Neural progenitor cell (in vitro differentiated cells): Measurements from ENCODE around the gene NOLC1.

Experiments
- EZH2phosphoT487 ChIP-seq: fragments of 200-600 bp; sonication (generic); IDR thresholded peaks from 2 replicates; pipeline ENCODE4 v1.6.1; 2017; ENCODE audit warnings: antibody characterized with exemption
- TF ChIP-seq, protein P1 (sequence below): fragments of 200-600 bp; sonication (generic); IDR thresholded peaks from 2 replicates; pipeline ENCODE4 v1.5.1; 2017; ENCODE audit warnings: antibody characterized with exemption, mild to moderate bottlenecking

DNA sequence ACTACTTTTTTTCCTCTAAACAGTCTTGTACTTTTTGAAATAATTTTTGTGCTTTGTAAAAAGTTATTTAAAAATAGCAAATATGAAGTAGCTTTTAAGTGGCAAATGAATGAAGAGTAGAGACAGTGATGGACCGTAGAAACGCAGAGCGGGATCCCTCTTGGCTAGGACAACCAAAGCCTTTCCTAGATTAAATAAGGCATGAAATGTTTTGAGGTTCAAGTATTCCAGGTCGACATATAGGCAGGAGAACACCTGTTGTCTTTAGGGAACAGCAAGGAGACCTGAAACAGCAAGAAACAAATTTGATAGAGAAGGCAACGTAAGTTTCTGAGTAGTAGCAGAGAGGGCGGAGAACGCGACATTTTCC is 20.0 kb upstream of the NOLC1 start:
- TF ChIP-seq, protein P1, sequence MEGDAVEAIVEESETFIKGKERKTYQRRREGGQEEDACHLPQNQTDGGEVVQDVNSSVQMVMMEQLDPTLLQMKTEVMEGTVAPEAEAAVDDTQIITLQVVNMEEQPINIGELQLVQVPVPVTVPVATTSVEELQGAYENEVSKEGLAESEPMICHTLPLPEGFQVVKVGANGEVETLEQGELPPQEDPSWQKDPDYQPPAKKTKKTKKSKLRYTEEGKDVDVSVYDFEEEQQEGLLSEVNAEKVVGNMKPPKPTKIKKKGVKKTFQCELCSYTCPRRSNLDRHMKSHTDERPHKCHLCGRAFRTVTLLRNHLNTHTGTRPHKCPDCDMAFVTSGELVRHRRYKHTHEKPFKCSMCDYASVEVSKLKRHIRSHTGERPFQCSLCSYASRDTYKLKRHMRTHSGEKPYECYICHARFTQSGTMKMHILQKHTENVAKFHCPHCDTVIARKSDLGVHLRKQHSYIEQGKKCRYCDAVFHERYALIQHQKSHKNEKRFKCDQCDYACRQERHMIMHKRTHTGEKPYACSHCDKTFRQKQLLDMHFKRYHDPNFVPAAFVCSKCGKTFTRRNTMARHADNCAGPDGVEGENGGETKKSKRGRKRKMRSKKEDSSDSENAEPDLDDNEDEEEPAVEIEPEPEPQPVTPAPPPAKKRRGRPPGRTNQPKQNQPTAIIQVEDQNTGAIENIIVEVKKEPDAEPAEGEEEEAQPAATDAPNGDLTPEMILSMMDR: no peak
- no peak for TF ChIP-seq EZH2phosphoT487
